ENCODE results near the gene TEAD3.

TEAD3 gene

DNA sequence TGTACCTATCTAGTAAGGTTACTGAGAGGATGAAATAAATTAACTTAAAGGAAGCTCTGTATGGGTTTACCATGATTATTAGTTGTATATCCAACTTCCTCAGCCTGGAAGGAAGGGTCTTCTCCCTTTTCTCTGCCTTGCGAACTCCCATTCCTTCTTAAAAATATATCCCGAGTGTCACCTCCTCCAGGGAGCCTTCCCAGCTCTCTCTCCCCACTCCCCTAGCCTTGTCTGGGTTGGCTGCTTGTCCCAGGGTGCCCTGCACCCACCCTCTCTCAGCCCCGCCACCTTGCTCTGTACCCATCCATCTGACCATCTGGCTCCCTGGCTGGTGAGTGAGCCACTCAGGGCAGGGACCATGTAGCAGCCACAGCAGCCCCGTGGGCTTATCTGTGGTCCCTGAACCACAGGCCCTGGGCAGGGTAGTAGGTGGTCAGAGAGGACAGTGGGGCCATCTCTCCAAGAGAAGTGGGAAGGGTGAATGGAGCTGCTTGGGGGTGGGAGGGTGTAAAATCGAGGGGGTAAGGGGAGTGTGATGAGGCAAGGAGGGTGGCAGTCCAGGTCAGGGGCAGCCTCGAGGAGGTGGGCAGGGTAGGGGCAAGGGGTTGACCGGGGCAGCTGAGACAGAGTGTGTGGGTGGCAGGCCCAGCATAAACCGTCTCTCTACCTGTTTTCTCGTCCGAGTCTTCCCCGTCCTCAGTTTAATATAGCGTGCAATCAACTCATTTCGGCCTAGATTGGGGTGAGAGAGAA, 12.8 kb downstream of the TEAD3 start:
- H3K27me3 ChIP-seq (ENCODE audit: control insufficient read depth, insufficient read depth, low read length), result no peaks in the 10 kb centered on the region
- H3K36me3 ChIP-seq (ENCODE audit: control insufficient read depth, insufficient read depth, low read length), result peaks cover 32% of the 10 kb centered on the region
- peak overlapping the region; percentile 98; the same call in 1 of the 2 replicates for H3K27ac ChIP-seq (ENCODE audit: low read depth, low read length)
- peak overlapping the region; percentile 95 for H3K9ac ChIP-seq (ENCODE audit: low read length)
- H3K9me3 ChIP-seq (ENCODE audit: control insufficient read depth, insufficient read depth, low read depth, low read length), result no peaks in the 10 kb centered on the region
- no peak overlapping the region for H3K4me3 ChIP-seq (ENCODE audit: low read depth, low read length)
- peaks cover 41% of the 10 kb centered on the region for H3K4me1 ChIP-seq (ENCODE audit: control insufficient read depth, insufficient read depth, low read length)

GRCh38 chr6:35483490-35483889, 13.4 kb downstream of the TEAD3 start:
- Histone ChIP-seq H3K27me3 (ENCODE audit: control insufficient read depth, insufficient read depth, low read length) (no peaks in the 10 kb centered on the region), H3K4me1 (ENCODE audit: control insufficient read depth, insufficient read depth, low read length) (peaks cover 39% of the 10 kb centered on the region), H3K36me3 (ENCODE audit: control insufficient read depth, insufficient read depth, low read length) (peaks cover 35% of the 10 kb centered on the region), H3K9me3 (ENCODE audit: control insufficient read depth, insufficient read depth, low read depth, low read length) (no peaks in the 10 kb centered on the region), H3K27ac (ENCODE audit: low read depth, low read length) (no peak overlapping the region), H3K4me3 (ENCODE audit: low read depth, low read length) (no peak overlapping the region), H3K9ac (ENCODE audit: low read length) (no peak overlapping the region)

DNA sequence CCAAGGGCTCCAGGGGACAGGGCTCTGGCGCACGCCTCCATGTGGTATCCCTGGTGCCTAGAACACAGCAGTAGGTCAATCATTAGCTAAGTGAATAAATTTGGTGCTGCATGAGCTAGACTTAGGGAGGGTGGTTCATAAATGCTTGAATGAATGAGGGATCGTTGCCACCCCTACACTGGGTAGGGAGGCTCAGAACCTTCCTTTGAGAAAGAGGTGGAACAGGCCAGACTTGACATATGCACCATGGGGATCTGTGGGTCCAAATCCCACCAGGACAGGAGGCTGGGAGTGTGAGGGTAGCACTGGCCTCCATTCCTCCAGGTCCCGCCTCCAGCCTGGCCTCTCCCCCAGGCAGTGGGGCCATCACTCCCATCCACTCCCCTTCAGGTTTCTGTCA, 13.8 kb downstream of the TEAD3 start:
- no peaks in the 10 kb centered on the region for H3K27me3 ChIP-seq (ENCODE audit: control insufficient read depth, insufficient read depth, low read length)
- H3K27ac ChIP-seq (ENCODE audit: low read depth, low read length), result no peak overlapping the region
- no peaks in the 10 kb centered on the region for H3K9me3 ChIP-seq (ENCODE audit: control insufficient read depth, insufficient read depth, low read depth, low read length)
- no peak overlapping the region for H3K9ac ChIP-seq (ENCODE audit: low read length)
- H3K36me3 ChIP-seq (ENCODE audit: control insufficient read depth, insufficient read depth, low read length), result peaks cover 40% of the 10 kb centered on the region
- H3K4me1 ChIP-seq (ENCODE audit: control insufficient read depth, insufficient read depth, low read length), result peaks cover 35% of the 10 kb centered on the region
- H3K4me3 ChIP-seq (ENCODE audit: low read depth, low read length), result no peak overlapping the region

DNA sequence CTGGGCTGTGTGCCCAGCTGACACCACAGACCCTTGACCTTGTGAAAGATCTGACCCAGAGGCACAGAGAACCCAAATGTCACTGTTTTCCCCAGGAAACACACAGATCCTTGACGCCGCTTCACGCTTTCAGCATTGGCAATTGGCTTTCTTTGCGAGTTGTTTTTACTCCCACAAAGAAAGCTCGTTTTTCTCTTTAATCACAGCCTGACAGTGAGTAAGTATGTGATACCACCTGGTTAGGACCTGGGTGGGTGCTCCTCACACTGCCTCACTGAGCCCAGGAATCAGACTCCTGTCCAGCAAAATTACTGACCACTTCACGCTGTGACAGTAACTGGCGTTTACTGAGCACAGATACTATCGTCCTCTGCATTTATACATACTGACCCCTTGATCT, 15.7 kb downstream of the TEAD3 start:
- Histone ChIP-seq H3K9me3 (ENCODE audit: control insufficient read depth, insufficient read depth, low read depth, low read length) (no peaks in the 10 kb centered on the region), H3K36me3 (ENCODE audit: control insufficient read depth, insufficient read depth, low read length) (peaks cover 54% of the 10 kb centered on the region), H3K9ac (ENCODE audit: low read length) (no peak overlapping the region), H3K27ac (ENCODE audit: low read depth, low read length) (no peak overlapping the region), H3K4me3 (ENCODE audit: low read depth, low read length) (no peak overlapping the region), H3K27me3 (ENCODE audit: control insufficient read depth, insufficient read depth, low read length) (no peaks in the 10 kb centered on the region), H3K4me1 (ENCODE audit: control insufficient read depth, insufficient read depth, low read length) (peaks cover 18% of the 10 kb centered on the region)

GRCh38 chr6:35480176-35480575, 16.7 kb downstream of the TEAD3 start:
- H3K36me3 ChIP-seq (ENCODE audit: control insufficient read depth, insufficient read depth, low read length), result peaks cover 61% of the 10 kb centered on the region
- H3K27ac ChIP-seq (ENCODE audit: low read depth, low read length), result no peak overlapping the region
- no peaks in the 10 kb centered on the region for H3K9me3 ChIP-seq (ENCODE audit: control insufficient read depth, insufficient read depth, low read depth, low read length)

GRCh38 chr6:35478259-35478658, 18.6 kb downstream of the TEAD3 start:
- Histone ChIP-seq H3K9ac (ENCODE audit: low read length) (no peak overlapping the region), H3K27ac (ENCODE audit: low read depth, low read length) (no peak overlapping the region), H3K27me3 (ENCODE audit: control insufficient read depth, insufficient read depth, low read length) (no peaks in the 10 kb centered on the region), H3K36me3 (ENCODE audit: control insufficient read depth, insufficient read depth, low read length) (peaks cover 69% of the 10 kb centered on the region), H3K4me1 (ENCODE audit: control insufficient read depth, insufficient read depth, low read length) (no peaks in the 10 kb centered on the region), H3K4me3 (ENCODE audit: low read depth, low read length) (no peak overlapping the region), H3K9me3 (ENCODE audit: control insufficient read depth, insufficient read depth, low read depth, low read length) (no peaks in the 10 kb centered on the region)

More at GRCh38 chr6:35480176-35480575, 16.7 kb downstream of the TEAD3 start:
- no peak overlapping the region for H3K4me3 ChIP-seq (ENCODE audit: low read depth, low read length)
- peaks cover 8% of the 10 kb centered on the region for H3K4me1 ChIP-seq (ENCODE audit: control insufficient read depth, insufficient read depth, low read length)
- no peaks in the 10 kb centered on the region for H3K27me3 ChIP-seq (ENCODE audit: control insufficient read depth, insufficient read depth, low read length)
- no peak overlapping the region for H3K9ac ChIP-seq (ENCODE audit: low read length)

DNA sequence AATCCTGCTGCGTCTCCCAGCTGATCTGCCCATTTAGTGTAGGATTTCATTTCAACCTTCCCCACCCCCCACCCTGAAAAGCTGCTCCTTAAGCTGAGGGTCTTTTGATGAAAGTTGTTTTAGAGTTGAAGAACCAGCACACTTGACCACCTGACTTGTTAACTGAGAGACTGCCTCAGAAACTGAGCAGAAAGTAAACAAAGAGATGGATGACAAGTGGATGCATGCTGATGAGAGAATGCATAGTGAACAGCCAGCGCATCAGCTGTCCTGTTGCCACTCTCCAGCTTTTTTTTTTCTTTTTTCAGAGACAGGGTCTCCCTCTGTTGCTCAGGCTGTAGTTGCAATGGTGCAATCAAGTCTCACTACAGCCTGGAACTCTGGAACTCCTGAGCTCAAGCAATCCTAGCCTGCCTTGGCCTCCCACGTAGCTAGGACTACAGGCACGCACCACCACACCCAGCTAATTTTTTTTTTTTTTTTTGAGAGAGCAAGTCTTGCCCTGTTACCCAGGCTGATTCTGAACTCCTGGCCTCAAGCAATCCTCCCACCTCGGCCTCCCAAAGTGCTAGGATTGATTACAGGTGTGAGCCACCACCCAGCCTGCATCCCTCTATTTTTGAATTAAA, 19.2 kb downstream of the TEAD3 start:
- Histone ChIP-seq H3K9ac (ENCODE audit: low read length) (no peak overlapping the region), H3K27ac (ENCODE audit: low read depth, low read length) (no peak overlapping the region), H3K9me3 (ENCODE audit: control insufficient read depth, insufficient read depth, low read depth, low read length) (no peaks in the 10 kb centered on the region), H3K4me3 (ENCODE audit: low read depth, low read length) (no peak overlapping the region), H3K27me3 (ENCODE audit: control insufficient read depth, insufficient read depth, low read length) (no peaks in the 10 kb centered on the region), H3K36me3 (ENCODE audit: control insufficient read depth, insufficient read depth, low read length) (peaks cover 67% of the 10 kb centered on the region), H3K4me1 (ENCODE audit: control insufficient read depth, insufficient read depth, low read length) (no peaks in the 10 kb centered on the region)

GRCh38 chr6:35477028-35477427, 19.9 kb downstream of the TEAD3 start:
- Histone ChIP-seq H3K4me1 (ENCODE audit: control insufficient read depth, insufficient read depth, low read length) (no peaks in the 10 kb centered on the region), H3K27ac (ENCODE audit: low read depth, low read length) (no peak overlapping the region), H3K9ac (ENCODE audit: low read length) (no peak overlapping the region), H3K27me3 (ENCODE audit: control insufficient read depth, insufficient read depth, low read length) (no peaks in the 10 kb centered on the region), H3K4me3 (ENCODE audit: low read depth, low read length) (no peak overlapping the region), H3K9me3 (ENCODE audit: control insufficient read depth, insufficient read depth, low read depth, low read length) (no peaks in the 10 kb centered on the region), H3K36me3 (ENCODE audit: control insufficient read depth, insufficient read depth, low read length) (peaks cover 73% of the 10 kb centered on the region)

GRCh38 chr6:35476004-35476403, 20.9 kb downstream of the TEAD3 start:
- no peak overlapping the region for H3K27ac ChIP-seq (ENCODE audit: low read depth, low read length)
- no peak overlapping the region for H3K4me3 ChIP-seq (ENCODE audit: low read depth, low read length)
- no peaks in the 10 kb centered on the region for H3K9me3 ChIP-seq (ENCODE audit: control insufficient read depth, insufficient read depth, low read depth, low read length)
- peaks cover 77% of the 10 kb centered on the region for H3K36me3 ChIP-seq (ENCODE audit: control insufficient read depth, insufficient read depth, low read length)
- H3K27me3 ChIP-seq (ENCODE audit: control insufficient read depth, insufficient read depth, low read length), result no peaks in the 10 kb centered on the region
- H3K9ac ChIP-seq (ENCODE audit: low read length), result no peak overlapping the region
- H3K4me1 ChIP-seq (ENCODE audit: control insufficient read depth, insufficient read depth, low read length), result peaks cover 3% of the 10 kb centered on the region; the same call in 1 of the 2 replicates

DNA sequence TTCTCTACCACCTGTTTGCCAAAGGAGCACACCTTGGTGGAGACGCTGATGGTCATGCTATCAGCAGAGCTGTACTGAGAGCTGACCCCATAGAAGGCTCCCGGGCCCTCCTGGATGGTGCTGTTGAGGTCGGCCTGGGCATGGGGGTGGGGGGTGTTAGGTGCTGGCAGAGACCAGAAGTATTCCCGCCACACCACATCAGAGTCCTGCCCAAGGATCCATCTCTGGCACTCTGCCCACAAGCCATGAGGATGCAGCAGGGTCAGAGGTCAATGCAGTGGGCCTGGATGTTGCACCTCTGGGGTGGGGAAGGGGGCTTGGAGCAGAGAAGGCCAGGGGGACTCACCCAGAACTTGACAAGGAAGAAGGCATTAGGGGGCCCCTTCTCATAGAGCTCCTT, 21.3 kb downstream of the TEAD3 start:
- Histone ChIP-seq H3K36me3 (ENCODE audit: control insufficient read depth, insufficient read depth, low read length) (peaks cover 77% of the 10 kb centered on the region), H3K27me3 (ENCODE audit: control insufficient read depth, insufficient read depth, low read length) (no peaks in the 10 kb centered on the region), H3K9ac (ENCODE audit: low read length) (no peak overlapping the region), H3K4me3 (ENCODE audit: low read depth, low read length) (no peak overlapping the region), H3K9me3 (ENCODE audit: control insufficient read depth, insufficient read depth, low read depth, low read length) (no peaks in the 10 kb centered on the region), H3K4me1 (ENCODE audit: control insufficient read depth, insufficient read depth, low read length) (peaks cover 7% of the 10 kb centered on the region; the same call in 1 of the 2 replicates), H3K27ac (ENCODE audit: low read depth, low read length) (no peak overlapping the region)

DNA sequence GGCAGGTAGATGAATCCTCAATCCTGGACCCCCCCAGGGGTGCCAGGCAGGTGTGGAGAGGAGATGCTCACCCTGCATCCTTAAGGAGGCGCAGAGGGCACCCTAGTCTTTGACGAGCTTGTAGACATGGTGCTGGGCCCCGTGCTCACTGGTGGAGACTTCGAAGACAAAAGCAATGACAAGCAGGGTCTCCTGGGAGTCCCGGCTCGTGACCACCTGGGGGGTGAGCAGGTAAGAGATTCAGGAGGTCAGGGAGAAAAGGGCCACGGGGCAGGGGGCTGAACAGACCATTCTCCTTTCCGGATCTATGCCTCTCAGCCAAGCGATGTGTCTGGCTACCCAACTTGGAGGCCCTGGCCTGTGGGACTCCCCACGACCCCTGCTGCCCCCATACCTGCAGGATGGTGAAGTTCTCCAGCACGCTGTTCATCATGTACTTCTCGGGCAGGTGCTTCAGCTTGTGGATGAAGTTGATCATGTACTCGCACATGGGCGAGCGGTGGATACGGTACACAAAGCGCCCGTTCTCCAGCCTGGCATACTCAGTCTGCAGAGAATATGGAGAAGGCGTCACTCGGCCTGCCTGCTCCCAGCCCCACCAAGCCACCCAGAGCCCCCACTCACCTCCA, 21.8 kb downstream of the TEAD3 start:
- H3K36me3 ChIP-seq (ENCODE audit: control insufficient read depth, insufficient read depth, low read length), result peaks cover 80% of the 10 kb centered on the region
- H3K9me3 ChIP-seq (ENCODE audit: control insufficient read depth, insufficient read depth, low read depth, low read length), result no peaks in the 10 kb centered on the region
- no peak overlapping the region for H3K4me3 ChIP-seq (ENCODE audit: low read depth, low read length)
- H3K27ac ChIP-seq (ENCODE audit: low read depth, low read length), result no peak overlapping the region
- no peaks in the 10 kb centered on the region for H3K27me3 ChIP-seq (ENCODE audit: control insufficient read depth, insufficient read depth, low read length)
- H3K9ac ChIP-seq (ENCODE audit: low read length), result no peak overlapping the region
- peaks cover 11% of the 10 kb centered on the region; the same call in 1 of the 2 replicates for H3K4me1 ChIP-seq (ENCODE audit: control insufficient read depth, insufficient read depth, low read length)

Measured in HUES6 (cell line).